ENCODE data around the gene ADGRF4.

DNA sequence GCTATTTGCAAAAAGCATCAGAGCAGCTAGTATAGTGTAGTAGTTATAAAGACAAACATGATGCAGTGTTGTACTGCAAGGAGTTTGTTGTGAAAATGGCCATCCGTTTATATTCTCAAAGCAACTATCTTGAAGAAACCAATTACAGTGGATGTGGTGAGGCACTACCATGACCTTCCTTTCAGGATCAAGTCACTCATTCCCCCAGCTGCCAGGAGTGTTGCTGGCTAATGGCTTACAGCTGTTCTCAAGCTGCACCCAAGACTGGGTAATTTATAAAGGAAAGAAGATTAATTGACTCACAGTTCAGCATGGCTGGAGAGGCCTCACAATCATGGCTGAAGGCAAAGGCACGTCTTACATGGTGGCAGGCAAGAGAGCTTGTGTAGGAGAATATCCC, 29.0 kb downstream of the ADGRF4 start:
- no peak for TF ChIP-seq POLR2A (IDR thresholded peaks at IDR 0.05)
- TF ChIP-seq, protein P1, sequence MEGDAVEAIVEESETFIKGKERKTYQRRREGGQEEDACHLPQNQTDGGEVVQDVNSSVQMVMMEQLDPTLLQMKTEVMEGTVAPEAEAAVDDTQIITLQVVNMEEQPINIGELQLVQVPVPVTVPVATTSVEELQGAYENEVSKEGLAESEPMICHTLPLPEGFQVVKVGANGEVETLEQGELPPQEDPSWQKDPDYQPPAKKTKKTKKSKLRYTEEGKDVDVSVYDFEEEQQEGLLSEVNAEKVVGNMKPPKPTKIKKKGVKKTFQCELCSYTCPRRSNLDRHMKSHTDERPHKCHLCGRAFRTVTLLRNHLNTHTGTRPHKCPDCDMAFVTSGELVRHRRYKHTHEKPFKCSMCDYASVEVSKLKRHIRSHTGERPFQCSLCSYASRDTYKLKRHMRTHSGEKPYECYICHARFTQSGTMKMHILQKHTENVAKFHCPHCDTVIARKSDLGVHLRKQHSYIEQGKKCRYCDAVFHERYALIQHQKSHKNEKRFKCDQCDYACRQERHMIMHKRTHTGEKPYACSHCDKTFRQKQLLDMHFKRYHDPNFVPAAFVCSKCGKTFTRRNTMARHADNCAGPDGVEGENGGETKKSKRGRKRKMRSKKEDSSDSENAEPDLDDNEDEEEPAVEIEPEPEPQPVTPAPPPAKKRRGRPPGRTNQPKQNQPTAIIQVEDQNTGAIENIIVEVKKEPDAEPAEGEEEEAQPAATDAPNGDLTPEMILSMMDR (IDR thresholded peaks at IDR 0.05): no peak
